ENCODE results near the gene RDH5. TPM values are rescaled to one million over a fixed set of nuclear protein-coding genes. Genes with fewer than 3 reads are reported as not detected.

Gene RDH5
- total and polyA plus RNA-seq, 10 donors: 4.7 to 17.4 (median 12.9) TPM

DNA sequence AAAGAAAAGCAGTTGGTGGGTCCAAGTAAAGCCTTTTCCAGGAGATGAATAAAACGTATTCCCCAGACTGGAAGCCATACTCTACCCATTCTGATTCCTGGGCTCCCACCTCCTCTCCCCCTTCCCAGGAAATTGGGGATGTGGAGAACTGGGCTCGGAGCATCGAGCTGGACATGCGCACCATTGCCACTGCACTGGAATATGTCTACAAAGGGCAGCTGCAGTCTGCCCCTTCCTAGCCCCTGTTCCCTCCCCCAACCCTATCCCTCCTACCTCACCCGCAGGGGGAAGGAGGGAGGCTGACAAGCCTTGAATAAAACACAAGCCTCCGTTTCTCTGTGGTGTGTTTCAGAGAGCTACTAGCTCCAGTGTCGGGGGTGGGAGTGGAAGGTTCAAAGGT lies 822 bp upstream of the RDH5 start:
- intact Hi-C loops (cut with DNase I; ENCODE audit: low total_unique reads): no loop called here
- H3K27ac ChIP-seq: peak overlapping the region in 5 of 8 donors; percentile 32 to 73 (median 51)
- no peak for TF ChIP-seq POLR2AphosphoS5 (IDR thresholded peaks at IDR 0.05)
- no peak for TF ChIP-seq POLR2A (IDR thresholded peaks at IDR 0.05)
- TF ChIP-seq CTCF (IDR thresholded peaks at IDR 0.05 in 8 of 11, conservative IDR thresholded peaks at IDR 0.05 in 3 of 11): no peak

GRCh38 chr12:55720894-55721444 lies 776 bp downstream of the RDH5 start:
- intact Hi-C loops (cut with DNase I; ENCODE audit: low total_unique reads): no loop called here

More for the DNA sequence above, 822 bp upstream of the RDH5 start:
- peaks cover 0 to 68% (median 21%) of the 10 kb centered on the region in 6 donors for H3K36me3 ChIP-seq
- peak; percentile 50 for DNase-seq
- H3K4me1 ChIP-seq: peaks cover 37 to 92% (median 69%) of the 10 kb centered on the region in 6 donors
- H3K9me3 ChIP-seq: no peaks in the 10 kb centered on the region
- H3K4me3 ChIP-seq: no peak overlapping the region
- H3K27me3 ChIP-seq (replicated peaks in 1 of 7): no peaks in the 10 kb centered on the region
- WGBS, 5 donors: 81 to 94% (median 87%) methylated on average over 6 to 7 of the region's 7 CpGs

DNA sequence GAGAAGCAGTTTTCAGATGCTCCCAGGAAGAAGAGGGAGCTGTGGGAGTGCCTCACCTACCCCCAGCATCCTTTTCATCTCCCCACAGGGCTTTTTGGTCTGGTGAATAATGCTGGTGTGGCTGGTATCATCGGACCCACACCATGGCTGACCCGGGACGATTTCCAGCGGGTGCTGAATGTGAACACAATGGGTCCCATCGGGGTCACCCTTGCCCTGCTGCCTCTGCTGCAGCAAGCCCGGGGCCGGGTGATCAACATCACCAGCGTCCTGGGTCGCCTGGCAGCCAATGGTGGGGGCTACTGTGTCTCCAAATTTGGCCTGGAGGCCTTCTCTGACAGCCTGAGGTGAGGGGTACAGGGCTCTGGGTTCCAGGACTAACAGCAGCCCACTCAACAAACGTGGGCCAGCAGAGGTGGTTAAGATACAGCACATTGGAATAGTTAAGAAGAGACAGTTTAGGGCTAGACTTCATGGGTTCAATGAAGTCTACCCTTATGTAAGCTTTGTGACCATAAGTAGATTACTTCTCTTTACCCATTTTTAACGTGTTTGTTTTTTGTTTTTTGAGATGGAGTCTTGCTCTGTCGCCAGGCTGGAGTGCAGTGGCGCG lies 1.5 kb downstream of the RDH5 start:
- Histone ChIP-seq H3K4me3 (no peak overlapping the region), H3K27me3 (replicated peaks in 1 of 7) (no peaks in the 10 kb centered on the region), H3K27ac (peak overlapping the region in 5 of 8 donors; percentile 1 to 73 (median 59)), H3K9me3 (no peaks in the 10 kb centered on the region), H3K4me1 (peaks cover 39 to 99% (median 74%) of the 10 kb centered on the region in 6 donors), H3K36me3 (peaks cover 0 to 92% (median 43%) of the 10 kb centered on the region in 6 donors)
- DNase-seq: peak; percentile 74
- TF ChIP-seq POLR2AphosphoS5 (IDR thresholded peaks at IDR 0.05): peak in 1 of 3 donors; percentile 46
- no peak for TF ChIP-seq CTCF (IDR thresholded peaks at IDR 0.05 in 8 of 11, conservative IDR thresholded peaks at IDR 0.05 in 3 of 11)
- no peak for TF ChIP-seq POLR2A (IDR thresholded peaks at IDR 0.05)
- intact Hi-C loops (cut with DNase I; ENCODE audit: low total_unique reads): no loop called here
- WGBS, 5 donors: 80 to 88% (median 82%) methylated on average over 12 to 14 of the region's 14 CpGs

More at GRCh38 chr12:55720894-55721444, 776 bp downstream of the RDH5 start:
- Histone ChIP-seq H3K27me3 (replicated peaks in 1 of 7) (no peaks in the 10 kb centered on the region), H3K9me3 (no peaks in the 10 kb centered on the region), H3K36me3 (peaks cover 0 to 84% (median 36%) of the 10 kb centered on the region in 6 donors), H3K4me3 (no peak overlapping the region), H3K4me1 (peaks cover 40 to 96% (median 72%) of the 10 kb centered on the region in 6 donors), H3K27ac (peak overlapping the region in 6 of 8 donors; percentile 1 to 73 (median 55))
- peak; percentile 76 for DNase-seq
- WGBS, 5 donors: 43 to 85% (median 69%) methylated on average over 7 to 9 of the region's 9 CpGs
- peak in 1 of 3 donors; percentile 71 for TF ChIP-seq POLR2AphosphoS5 (IDR thresholded peaks at IDR 0.05)
- peak in 7 of 11 experiments; percentile 24 to 60 (median 41) for TF ChIP-seq CTCF (IDR thresholded peaks at IDR 0.05 in 8 of 11, conservative IDR thresholded peaks at IDR 0.05 in 3 of 11)
- TF ChIP-seq POLR2A (IDR thresholded peaks at IDR 0.05): no peak

DNA sequence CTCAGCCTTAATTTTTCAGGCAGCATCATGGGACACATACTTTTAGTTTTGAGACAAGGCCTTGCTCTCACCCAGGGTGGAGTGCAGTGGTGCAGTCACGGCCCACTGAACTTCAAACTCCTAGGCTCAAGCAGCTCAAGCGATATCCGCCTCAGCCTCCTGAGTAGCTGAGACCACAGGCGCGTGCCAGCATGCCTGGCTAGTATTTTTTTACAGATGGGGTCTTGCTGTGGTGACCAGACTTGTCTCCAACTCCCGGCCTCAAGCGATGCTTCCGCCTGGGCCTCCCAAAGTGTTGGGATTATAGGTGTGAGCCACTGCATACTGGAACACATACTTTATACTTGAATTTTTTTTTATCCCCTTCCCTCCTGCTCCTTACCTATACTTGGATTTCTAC lies 2.8 kb downstream of the RDH5 start:
- Histone ChIP-seq H3K27ac (peak overlapping the region in 1 of 8 donors; percentile 35), H3K9me3 (no peaks in the 10 kb centered on the region), H3K36me3 (peaks cover 0 to 97% (median 47%) of the 10 kb centered on the region in 6 donors), H3K4me1 (peaks cover 36 to 99% (median 74%) of the 10 kb centered on the region in 6 donors), H3K4me3 (no peak overlapping the region), H3K27me3 (replicated peaks in 1 of 7) (no peaks in the 10 kb centered on the region)
- no peak for DNase-seq
- 93 to 96% (median 94%) methylated on average over 8 of the region's 8 CpGs for WGBS, 5 donors
- intact Hi-C loops (cut with DNase I; ENCODE audit: low total_unique reads): no loop called here
- no peak for TF ChIP-seq CTCF (IDR thresholded peaks at IDR 0.05 in 8 of 11, conservative IDR thresholded peaks at IDR 0.05 in 3 of 11)
- peak; percentile 43 to 47 (median 46) for TF ChIP-seq POLR2AphosphoS5 (IDR thresholded peaks at IDR 0.05)
